ENCODE results near the gene PHF1. TPM values are rescaled to one million over a fixed set of nuclear protein-coding genes. Genes with fewer than 3 reads are reported as not detected.

PHF1 gene
- total RNA-seq, 4 donors from 2014 or later = 63.3 to 101 (median 83.3) TPM

DNA sequence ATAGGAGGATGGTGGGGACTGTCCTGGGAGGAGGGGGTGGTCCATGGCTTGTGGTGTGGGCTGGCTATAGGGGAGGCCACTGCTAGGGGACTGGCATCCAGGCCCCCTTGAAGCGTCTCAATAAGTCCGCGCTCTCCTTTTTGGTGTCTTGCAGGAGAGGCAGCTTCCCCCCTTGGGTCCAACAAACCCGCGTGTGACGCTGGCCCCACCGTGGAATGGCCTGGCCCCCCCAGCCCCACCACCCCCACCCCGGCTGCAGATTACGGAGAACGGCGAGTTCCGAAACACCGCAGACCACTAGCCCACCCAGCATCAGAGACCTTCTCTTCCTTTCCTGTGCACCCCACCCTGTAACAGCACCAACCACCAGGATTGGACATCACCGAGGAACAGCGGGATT lies 40.8 kb downstream of the PHF1 start:
- Histone ChIP-seq H3K36me3 (peaks cover 0 to 50% (median 0%) of the 10 kb centered on the region in 3 donors), H3K9me3 (no peaks in the 10 kb centered on the region), H3K4me1 (peaks cover 0 to 31% (median 14%) of the 10 kb centered on the region in 4 donors), H3K27me3 (no peaks in the 10 kb centered on the region), H3K27ac (no peak overlapping the region), H3K4me3 (no peak overlapping the region)
- no peak for DNase-seq (ENCODE audit: low spot score in 2 of 2)
- 85 to 86% methylated on average over 15 of the region's 15 CpGs for WGBS, 2 donors
- no peak for TF ChIP-seq EP300 (IDR thresholded peaks at IDR 0.05)
- TF ChIP-seq, protein P1, sequence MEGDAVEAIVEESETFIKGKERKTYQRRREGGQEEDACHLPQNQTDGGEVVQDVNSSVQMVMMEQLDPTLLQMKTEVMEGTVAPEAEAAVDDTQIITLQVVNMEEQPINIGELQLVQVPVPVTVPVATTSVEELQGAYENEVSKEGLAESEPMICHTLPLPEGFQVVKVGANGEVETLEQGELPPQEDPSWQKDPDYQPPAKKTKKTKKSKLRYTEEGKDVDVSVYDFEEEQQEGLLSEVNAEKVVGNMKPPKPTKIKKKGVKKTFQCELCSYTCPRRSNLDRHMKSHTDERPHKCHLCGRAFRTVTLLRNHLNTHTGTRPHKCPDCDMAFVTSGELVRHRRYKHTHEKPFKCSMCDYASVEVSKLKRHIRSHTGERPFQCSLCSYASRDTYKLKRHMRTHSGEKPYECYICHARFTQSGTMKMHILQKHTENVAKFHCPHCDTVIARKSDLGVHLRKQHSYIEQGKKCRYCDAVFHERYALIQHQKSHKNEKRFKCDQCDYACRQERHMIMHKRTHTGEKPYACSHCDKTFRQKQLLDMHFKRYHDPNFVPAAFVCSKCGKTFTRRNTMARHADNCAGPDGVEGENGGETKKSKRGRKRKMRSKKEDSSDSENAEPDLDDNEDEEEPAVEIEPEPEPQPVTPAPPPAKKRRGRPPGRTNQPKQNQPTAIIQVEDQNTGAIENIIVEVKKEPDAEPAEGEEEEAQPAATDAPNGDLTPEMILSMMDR (IDR thresholded peaks at IDR 0.05) = no peak
- no peak for TF ChIP-seq POLR2A (IDR thresholded peaks at IDR 0.05)

DNA sequence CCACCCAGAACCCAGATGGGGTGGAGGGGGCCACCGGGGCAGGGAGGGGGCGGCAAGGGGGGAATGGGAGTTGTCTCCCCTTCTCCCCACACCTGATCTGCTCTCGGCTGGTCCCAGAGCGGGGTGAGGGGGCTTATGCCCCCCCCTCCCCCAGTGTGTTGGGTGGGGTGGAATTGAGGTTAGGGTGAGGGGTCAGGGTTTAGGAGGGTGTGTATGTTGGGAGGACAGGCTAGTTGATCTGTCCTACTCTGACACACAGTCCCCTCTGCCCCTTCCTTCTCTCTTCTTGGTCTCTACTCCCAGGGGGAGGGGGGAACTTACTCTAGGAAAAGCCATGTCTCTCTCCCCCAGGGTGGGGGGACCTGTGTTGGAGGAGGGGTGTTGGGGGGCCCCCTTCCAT lies 41.7 kb downstream of the PHF1 start:
- no peaks in the 10 kb centered on the region for H3K9me3 ChIP-seq
- TF ChIP-seq POLR2A (IDR thresholded peaks at IDR 0.05) = no peak
- TF ChIP-seq EP300 (IDR thresholded peaks at IDR 0.05) = no peak
- TF ChIP-seq, protein P1 (IDR thresholded peaks at IDR 0.05) = no peak
- peaks cover 0 to 50% (median 4%) of the 10 kb centered on the region in 3 donors for H3K36me3 ChIP-seq
- no peak overlapping the region for H3K4me3 ChIP-seq
- H3K27ac ChIP-seq = peak overlapping the region in 3 of 4 donors; percentile 13 to 88 (median 34)
- WGBS, 2 donors = 80 to 86% methylated on average over 3 to 4 of the region's 4 CpGs
- no peak for DNase-seq (ENCODE audit: low spot score in 2 of 2)
- peaks cover 0 to 31% (median 14%) of the 10 kb centered on the region in 4 donors for H3K4me1 ChIP-seq
- no peaks in the 10 kb centered on the region for H3K27me3 ChIP-seq

DNA sequence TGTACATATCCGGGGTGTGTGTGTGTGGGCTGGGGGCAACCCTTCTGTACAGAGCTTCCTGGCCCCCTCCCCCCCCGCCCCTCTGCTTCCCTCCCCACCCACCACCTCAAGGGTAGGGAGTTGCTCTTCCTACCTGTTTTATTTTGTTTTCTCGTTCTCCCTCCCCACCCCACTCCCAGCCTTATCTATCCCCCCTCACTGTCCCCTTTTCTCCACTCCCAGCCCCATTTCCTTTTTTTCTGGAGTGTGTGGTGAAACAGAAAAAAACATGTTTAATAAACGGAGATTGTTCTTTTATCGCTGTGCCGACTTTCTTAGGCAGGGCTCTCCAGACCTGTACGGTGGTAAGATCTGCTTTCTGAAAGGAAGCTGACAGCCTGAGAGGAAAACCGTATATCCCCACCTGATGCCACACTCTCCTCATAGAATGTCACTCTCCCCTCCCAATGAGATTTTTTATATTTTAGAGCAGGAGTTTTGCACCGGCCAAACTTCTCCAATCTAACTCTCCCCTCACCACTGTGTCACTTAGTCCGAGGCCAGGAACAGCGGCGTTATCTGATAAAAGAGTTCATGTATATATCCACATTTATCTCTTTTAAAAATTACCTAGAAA lies 42.7 kb downstream of the PHF1 start:
- peaks cover 0 to 31% (median 14%) of the 10 kb centered on the region in 4 donors for H3K4me1 ChIP-seq
- no peak for DNase-seq (ENCODE audit: low spot score in 2 of 2)
- H3K27me3 ChIP-seq = no peaks in the 10 kb centered on the region
- H3K27ac ChIP-seq = peak overlapping the region; percentile 53 to 88 (median 82)
- H3K9me3 ChIP-seq = no peaks in the 10 kb centered on the region
- peaks cover 0 to 46% (median 4%) of the 10 kb centered on the region in 3 donors for H3K36me3 ChIP-seq
- no peak for TF ChIP-seq EP300 (IDR thresholded peaks at IDR 0.05)
- no peak for TF ChIP-seq POLR2A (IDR thresholded peaks at IDR 0.05)
- TF ChIP-seq, protein P1 (IDR thresholded peaks at IDR 0.05) = no peak
- H3K4me3 ChIP-seq = peak overlapping the region; percentile 69 to 86 (median 77)
- WGBS, 2 donors = 6% methylated on average over 12 of the region's 12 CpGs

DNA sequence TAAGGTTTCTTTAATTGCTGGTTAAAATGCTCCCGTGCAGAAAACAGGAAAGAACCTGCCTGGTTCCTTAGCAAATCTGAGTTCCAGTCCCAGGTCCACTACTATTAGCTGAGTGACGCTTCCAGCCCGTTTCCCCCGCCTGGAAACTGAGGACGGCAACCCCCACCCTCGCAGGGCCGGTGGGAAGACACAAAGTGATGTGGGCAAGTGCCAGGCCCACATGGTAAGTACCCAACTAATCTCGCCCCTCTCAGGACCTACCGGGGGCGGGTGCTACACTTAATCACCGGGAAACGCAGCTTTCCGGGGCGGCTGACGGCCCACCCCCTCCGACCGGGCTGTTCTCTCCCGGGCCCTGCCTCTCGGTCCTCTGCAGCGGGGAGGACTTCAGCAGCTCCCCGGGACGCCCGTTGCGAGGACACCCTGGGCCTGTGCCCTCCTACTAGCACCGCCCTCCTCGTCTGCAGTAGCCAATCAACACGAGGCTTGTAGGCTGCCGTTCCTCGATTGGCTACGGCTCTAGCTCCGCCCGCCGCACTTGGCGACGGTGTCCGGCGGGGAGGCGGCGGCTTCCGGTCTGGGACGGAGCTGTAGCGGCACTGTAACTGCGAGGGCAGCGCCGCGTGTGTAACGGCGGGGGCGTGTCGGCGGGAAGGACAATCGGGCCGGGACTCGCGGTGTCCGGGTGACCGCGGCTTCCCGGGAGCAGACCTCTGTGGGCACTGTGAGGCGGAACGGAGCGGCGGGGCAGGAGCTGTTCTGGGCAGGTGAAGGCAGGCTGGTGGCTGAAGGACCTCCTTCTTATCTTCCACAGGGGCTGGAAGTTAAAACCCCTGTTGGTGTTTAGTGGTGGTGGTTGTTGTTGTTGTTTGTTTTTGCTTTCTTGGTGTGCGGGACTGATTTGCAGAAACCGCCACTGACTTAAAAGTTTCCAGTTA lies 43.5 kb downstream of the PHF1 start, which contains the start of gene ZBTB9:
Gene ZBTB9, plus strand, starts transcription at position 568 of the 938 bp plus-strand sequence. CDS start 525 bp downstream, outside the sequence.
- Histone ChIP-seq H3K36me3 (peaks cover 0 to 38% (median 4%) of the 10 kb centered on the region in 3 donors), H3K4me3 (peak within 1 kb of the TSS; percentile 69 to 86 (median 77)), H3K9me3 (no peaks in the 10 kb centered on the region), H3K4me1 (peaks cover 0 to 31% (median 14%) of the 10 kb centered on the region in 4 donors), H3K27ac (peak within 1 kb of the TSS; percentile 53 to 88 (median 82)), H3K27me3 (no peaks in the 10 kb centered on the region)
- TF ChIP-seq EP300 (IDR thresholded peaks at IDR 0.05) (peak; percentile 88 to 96), POLR2A (IDR thresholded peaks at IDR 0.05) (peak; percentile 85 to 92)
- TF ChIP-seq, protein P1 (IDR thresholded peaks at IDR 0.05) = peak in 1 of 5 experiments; percentile 22
- peak; percentile 95 to 96 for DNase-seq (ENCODE audit: low spot score in 2 of 2)
- WGBS, 2 donors = 0% methylated on average over 42 to 49 of the region's 65 CpGs

All from tibial nerve (tissue), 4 donors.